Activated CD4-positive, alpha-beta T cell treated with anti-CD3 and anti-CD28 coated beads, Interleukin-2, Interleukin-4, amounts not matched to agents 100 ng/mL and 50 ng/mL, durations not matched to agents 16 hours and 8 hours (primary cell): Measurements from ENCODE around the gene IDH2.
"Not testable (repeated sequence)": the region's sequence is repeated elsewhere in the genome, so short reads cannot be mapped to it uniquely, and the experiment has no call there.

Experiments used
- DNase-seq: peaks from one replicate; pipeline ENCODE4 v3.0.0-alpha.2; 2020; ENCODE audit warnings: low spot score

IDH2 gene

DNA sequence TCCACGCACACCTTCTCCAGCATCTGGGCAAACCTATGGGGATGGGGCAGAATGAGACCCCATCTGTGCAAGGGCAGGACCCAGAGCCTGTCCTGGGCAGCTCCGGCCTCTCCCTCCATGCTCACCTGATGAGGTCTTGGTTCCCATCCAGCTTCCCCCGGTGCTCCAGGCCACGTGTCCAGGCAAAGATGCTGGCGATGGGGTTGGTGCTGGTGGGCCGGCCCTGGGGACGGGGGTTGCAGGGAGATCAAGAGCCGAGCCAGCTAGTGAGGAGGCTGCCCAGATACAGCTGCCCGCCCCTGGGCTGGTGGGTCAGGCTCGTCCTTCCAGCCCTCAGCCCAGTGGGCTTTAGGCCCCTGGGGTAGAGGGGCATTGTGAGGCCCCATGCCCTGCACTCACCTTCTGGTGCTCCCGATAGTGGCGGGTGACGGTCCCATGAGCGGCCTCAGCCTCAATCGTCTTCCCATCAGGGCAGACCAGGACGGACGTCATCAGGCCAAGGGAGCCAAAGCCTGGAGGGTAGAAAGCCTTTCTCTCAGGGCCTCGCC lies 17.3 kb downstream of the IDH2 start:
- DNase-seq = no peak

GRCh38 chr15:90083954-90084607 lies 18.2 kb downstream of the IDH2 start:
- DNase-seq = no peak

GRCh38 chr15:90083419-90083818 lies 18.8 kb downstream of the IDH2 start:
- no peak for DNase-seq

GRCh38 chr15:90082140-90082715 lies 20.0 kb downstream of the IDH2 start:
- no peak for DNase-seq

- DNase-seq = no peak
Measured at GRCh38 chr15:90080818-90081393, 21.4 kb downstream of the IDH2 start.

GRCh38 chr15:90080458-90080755 lies 21.9 kb downstream of the IDH2 start:
- DNase-seq = no peak

GRCh38 chr15:90079619-90080457 lies 22.4 kb downstream of the IDH2 start:
- DNase-seq = no peak

- DNase-seq = no peak
Measured at GRCh38 chr15:90078965-90079364, 23.3 kb downstream of the IDH2 start.

- no peak for DNase-seq
Measured at GRCh38 chr15:90076716-90077115, 25.6 kb downstream of the IDH2 start.

GRCh38 chr15:90075420-90076289 lies 26.6 kb downstream of the IDH2 start:
- DNase-seq = no peak

GRCh38 chr15:90074916-90075315 lies 27.4 kb downstream of the IDH2 start:
- DNase-seq = no peak

GRCh38 chr15:90074023-90074422 lies 28.2 kb downstream of the IDH2 start:
- no peak for DNase-seq

GRCh38 chr15:90072978-90073640 lies 29.2 kb downstream of the IDH2 start:
- no peak for DNase-seq

DNA sequence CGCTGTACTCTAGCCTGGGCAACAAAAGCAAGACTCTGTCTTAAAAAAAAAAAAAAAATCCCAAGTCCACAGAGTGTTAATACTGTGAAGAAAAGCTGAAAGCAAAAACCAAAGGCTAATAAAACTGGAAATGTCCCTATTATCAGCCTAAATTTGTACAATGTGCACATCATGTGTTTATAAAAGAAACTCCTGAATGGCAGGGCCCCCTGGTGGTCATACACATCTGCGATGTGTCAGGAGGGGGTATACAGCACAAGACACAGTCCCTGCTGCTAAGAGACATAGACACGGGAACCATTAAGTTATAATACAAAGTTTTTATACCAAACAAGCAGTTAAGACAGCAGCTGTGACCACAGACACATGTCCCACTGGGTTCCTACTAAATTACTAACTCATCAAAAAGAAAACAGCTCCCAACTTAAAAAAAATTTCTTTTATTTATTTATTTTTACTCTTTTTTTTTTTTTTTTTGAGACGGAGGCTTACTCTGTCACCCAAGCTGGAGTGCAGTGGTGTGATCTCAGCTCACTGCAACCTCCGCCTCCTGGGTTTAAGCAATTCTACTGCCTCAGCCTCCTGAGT lies 31.0 kb downstream of the IDH2 start:
- DNase-seq = peak; percentile 75

DNA sequence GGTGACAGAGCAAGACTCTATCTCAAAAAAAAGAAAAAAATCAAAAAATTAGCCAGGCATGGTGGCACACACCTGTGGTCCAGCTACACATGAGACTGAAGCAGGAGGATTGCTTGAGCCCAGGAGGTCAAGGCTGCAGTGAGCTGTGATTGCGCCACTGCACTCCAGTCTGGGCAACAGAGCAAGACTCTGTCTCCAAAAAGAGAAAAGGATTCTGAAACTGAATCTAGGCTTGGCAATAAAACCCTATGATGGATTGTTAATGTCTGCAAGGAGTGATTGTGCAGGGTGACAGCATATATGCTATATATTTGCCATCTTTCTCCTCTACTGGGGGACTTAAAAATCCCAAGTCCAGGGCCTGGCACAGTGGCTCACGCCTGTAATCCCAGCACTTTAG lies 31.6 kb downstream of the IDH2 start:
- DNase-seq = not testable (repeated sequence)

- no peak for DNase-seq
Measured at GRCh38 chr15:90067953-90068606, 34.2 kb downstream of the IDH2 start.

DNA sequence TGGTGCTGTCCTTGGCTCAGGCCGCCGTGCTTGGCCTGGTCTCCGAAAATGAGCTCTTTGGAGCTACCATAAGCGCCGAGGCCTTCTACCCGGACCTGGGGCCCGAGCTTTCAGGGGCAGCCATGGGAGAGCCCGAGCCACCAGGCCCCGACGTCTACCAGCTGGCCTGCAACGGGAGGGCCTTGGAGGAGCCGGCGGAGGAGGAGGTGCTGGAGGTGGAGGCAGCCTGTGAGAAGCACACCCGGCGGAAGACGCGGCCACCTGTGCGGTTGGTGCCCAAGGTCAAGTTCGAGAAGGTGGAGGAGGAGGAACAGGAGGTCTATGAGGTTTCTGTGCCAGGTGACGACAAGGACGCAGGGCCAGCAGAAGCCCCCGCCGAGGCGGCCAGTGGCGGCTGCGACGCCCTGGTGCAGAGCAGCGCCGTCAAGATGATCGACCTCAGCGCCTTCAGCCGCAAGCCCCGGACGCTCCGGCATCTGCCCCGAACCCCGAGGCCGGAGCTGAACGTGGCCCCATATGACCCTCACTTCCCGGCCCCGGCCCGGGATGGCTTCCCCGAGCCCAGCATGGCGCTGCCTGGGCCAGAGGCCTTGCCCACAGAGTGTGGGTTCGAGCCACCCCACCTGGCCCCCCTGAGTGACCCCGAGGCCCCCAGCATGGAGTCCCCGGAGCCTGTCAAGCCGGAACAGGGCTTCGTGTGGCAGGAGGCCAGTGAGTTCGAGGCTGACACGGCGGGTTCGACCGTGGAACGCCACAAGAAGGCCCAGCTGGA lies 34.9 kb downstream of the IDH2 start:
- no peak for DNase-seq

- DNase-seq = no peak
Measured at GRCh38 chr15:90065682-90066049, 36.6 kb downstream of the IDH2 start.

- no peak for DNase-seq
Measured at GRCh38 chr15:90064911-90065681, 37.2 kb downstream of the IDH2 start.
